Trophoblast cell (in vitro differentiated cells and primary cell): ENCODE data around the gene SLAMF1.

Experiments used
- DNase-seq, 2 donors: peaks; one replicate each; pipeline ENCODE4 v3.0.0-alpha.2; 2016
- H2AFZ ChIP-seq: 2 replicates; pipeline ENCODE4 v1.6.1; 2013; ENCODE audit warnings: low read length, moderate library complexity, mild to moderate bottlenecking; ENCODE audit not compliant: insufficient read depth, poor library complexity
- H2AK5ac ChIP-seq: 2 replicates; pipeline ENCODE4 v1.6.1; 2013; ENCODE audit warnings: mild to moderate bottlenecking, low read length
- H2BK120ac ChIP-seq: 2 replicates; pipeline ENCODE4 v1.6.1; 2013; ENCODE audit warnings: low read length, mild to moderate bottlenecking, moderate library complexity; ENCODE audit not compliant: insufficient read depth, poor library complexity
- H2BK12ac ChIP-seq: 2 replicates; pipeline ENCODE4 v1.6.1; 2013; ENCODE audit warnings: mild to moderate bottlenecking, low read length, moderate library complexity
- H2BK5ac ChIP-seq: 2 replicates; pipeline ENCODE4 v1.6.1; 2013; ENCODE audit warnings: low read length, low read depth, moderate library complexity, mild to moderate bottlenecking; ENCODE audit not compliant: poor library complexity
- H3K14ac ChIP-seq: 2 replicates; pipeline ENCODE4 v1.6.1; 2013; ENCODE audit warnings: mild to moderate bottlenecking, low read length
- H3K18ac ChIP-seq: 2 replicates; pipeline ENCODE4 v1.6.1; 2013; ENCODE audit warnings: mild to moderate bottlenecking, low read length
- H3K23ac ChIP-seq: 2 replicates; pipeline ENCODE4 v1.6.1; 2013; ENCODE audit warnings: low read length
- H3K27ac ChIP-seq: 2 replicates; pipeline ENCODE4 v1.5.1; 2013; ENCODE audit warnings: low read depth, mild to moderate bottlenecking, inconsistent platforms, low read length, moderate library complexity
- H3K27me3 ChIP-seq: 2 replicates; pipeline ENCODE4 v1.6.1; 2013; ENCODE audit warnings: inconsistent platforms, mild to moderate bottlenecking, low read length, moderate library complexity; ENCODE audit not compliant: insufficient read depth
- H3K36me3 ChIP-seq, 2 experiments: 1 replicate in 1 of 2; 2 replicates in 1 of 2; pipeline ENCODE4 v1.6.1; 2013; ENCODE audit warnings: low read length in 2 of 2, mild to moderate bottlenecking in 2 of 2, moderate library complexity in 1 of 2; ENCODE audit not compliant: insufficient read depth in 2 of 2, control insufficient read depth in 1 of 2
- H3K4ac ChIP-seq: 2 replicates; pipeline ENCODE4 v1.6.1; 2013; ENCODE audit warnings: low read depth, mild to moderate bottlenecking, low read length, moderate library complexity
- H3K4me1 ChIP-seq, 2 experiments: 1 replicate in 1 of 2; 2 replicates in 1 of 2; pipeline ENCODE4 v1.6.1; 2013; ENCODE audit warnings: low read length in 2 of 2, mild to moderate bottlenecking in 2 of 2, moderate library complexity in 1 of 2; ENCODE audit not compliant: insufficient read depth in 2 of 2, control insufficient read depth in 1 of 2
- H3K4me2 ChIP-seq: 2 replicates; pipeline ENCODE4 v1.6.1; 2013; ENCODE audit warnings: inconsistent platforms, mild to moderate bottlenecking, low read length, moderate library complexity
- H3K4me3 ChIP-seq: 2 replicates; pipeline ENCODE4 v1.5.1; 2013; ENCODE audit warnings: mild to moderate bottlenecking, low read depth, low read length, inconsistent platforms
- H3K79me1 ChIP-seq: one replicate; pipeline ENCODE4 v1.6.1; 2013; ENCODE audit warnings: low read length
- H3K79me2 ChIP-seq: 2 replicates; pipeline ENCODE4 v1.6.1; 2013; ENCODE audit warnings: low read length, mild to moderate bottlenecking; ENCODE audit not compliant: control insufficient read depth, insufficient read depth, poor library complexity
- H3K9ac ChIP-seq: 2 replicates; pipeline ENCODE4 v1.6.1; 2013; ENCODE audit warnings: mild to moderate bottlenecking, low read length
- H3K9me3 ChIP-seq: 2 replicates; pipeline ENCODE4 v1.6.1; 2013; ENCODE audit warnings: low read depth, mild to moderate bottlenecking, control low read depth, inconsistent platforms, low read length; ENCODE audit not compliant: insufficient read depth
- H4K12ac ChIP-seq: 2 replicates; pipeline ENCODE4 v1.6.1; 2013; ENCODE audit warnings: low read depth, mild to moderate bottlenecking, low read length, moderate library complexity
- H4K8ac ChIP-seq: 2 replicates; pipeline ENCODE4 v1.6.1; 2013; ENCODE audit warnings: low read depth, mild to moderate bottlenecking, low read length, moderate library complexity
- H4K91ac ChIP-seq: one replicate; pipeline ENCODE4 v1.6.1; 2013; ENCODE audit warnings: low read depth, mild to moderate bottlenecking, low read length, moderate library complexity
- WGBS: extraction: QIAGEN DNeasy Blood & Tissue Kit; methylation state at CpG from one replicate; pipeline ENCODE4 v1.1.7; 2013; ENCODE audit warnings: missing lambda C conversion rate; ENCODE audit not compliant: insufficient read length, insufficient coverage; ENCODE audit errors: extremely low coverage; 5-methylcytosine and 5-hydroxymethylcytosine counted together

Gene SLAMF1

DNA sequence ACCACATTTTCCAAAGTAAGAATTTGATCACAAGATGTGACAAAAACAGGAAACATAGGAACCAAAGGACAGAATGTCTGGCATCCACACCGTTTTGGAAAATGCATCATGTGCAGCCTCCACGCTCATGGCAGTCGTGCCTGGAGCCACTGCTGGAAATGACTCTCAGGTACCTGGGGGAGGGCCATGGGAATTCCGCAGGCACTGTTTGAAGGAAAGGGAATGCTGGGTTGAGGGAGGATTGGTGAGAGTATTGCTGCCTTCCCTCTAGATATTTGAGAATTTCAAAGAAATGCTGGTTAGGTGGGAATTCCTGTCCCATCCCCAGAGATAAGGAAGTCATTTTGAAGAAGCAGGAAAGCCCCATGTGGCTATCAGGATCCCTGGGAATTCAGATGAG is 10.8 kb downstream of the SLAMF1 start:
- DNase-seq: peak; percentile 92 to 95

DNA sequence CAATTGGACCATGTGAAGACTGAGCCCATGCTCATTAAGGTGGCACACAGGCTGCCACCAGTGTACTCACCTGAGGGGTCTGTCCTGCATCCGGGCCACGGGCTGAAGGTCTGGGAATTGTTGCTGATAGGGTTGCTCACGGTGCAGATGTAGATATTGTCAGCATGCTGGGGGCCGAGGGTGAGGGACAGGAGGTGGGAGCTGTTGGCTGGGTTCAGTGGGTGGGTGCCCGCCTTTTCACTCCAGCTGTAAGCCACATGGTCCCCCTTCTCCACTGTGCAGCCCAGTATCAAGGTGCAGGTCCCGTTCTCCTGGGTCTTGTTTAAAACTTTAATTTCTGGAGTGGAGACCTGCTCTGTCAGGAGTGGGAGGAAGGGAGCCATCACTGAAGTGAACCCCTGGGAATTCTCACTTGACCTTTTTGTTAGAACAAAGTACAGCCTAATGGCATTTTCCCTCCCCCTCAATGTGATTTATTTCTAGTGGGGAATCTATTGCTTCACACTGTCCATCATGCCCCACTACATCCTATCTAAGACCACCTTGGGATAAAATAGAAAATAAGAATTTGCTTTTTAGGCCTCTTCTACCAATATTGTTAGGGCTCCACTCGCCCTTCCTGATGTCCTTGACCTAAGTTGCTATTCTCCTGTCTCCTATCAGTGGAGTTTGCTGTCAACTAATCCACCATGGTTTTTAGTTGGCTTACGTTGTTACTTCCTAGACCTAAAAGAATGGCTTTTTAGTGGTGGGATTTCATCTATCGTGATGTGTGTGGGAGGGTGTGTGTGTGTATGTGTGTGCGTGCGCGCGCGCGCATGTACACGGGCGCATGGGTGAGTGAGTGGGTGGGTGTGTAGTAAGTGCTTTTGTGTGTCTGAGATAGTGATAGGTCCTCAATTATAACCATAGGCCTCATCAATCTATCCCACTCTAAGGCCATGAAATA is 12.0 kb downstream of the SLAMF1 start:
- H3K4me2 ChIP-seq: no peak overlapping the region

More for the DNA sequence above, 10.8 kb downstream of the SLAMF1 start:
- peak overlapping the region; percentile 58 for H4K8ac ChIP-seq
- H3K4me1 ChIP-seq: peaks cover 8 to 19% of the 10 kb centered on the region in 2 experiments
- H2BK12ac ChIP-seq: no peak overlapping the region
- no peak overlapping the region for H4K12ac ChIP-seq
- peak overlapping the region; percentile 86 for H3K27ac ChIP-seq
- H3K18ac ChIP-seq: no peak overlapping the region
- H3K4ac ChIP-seq: no peak overlapping the region
- no peaks in the 10 kb centered on the region for H3K79me2 ChIP-seq
- H4K91ac ChIP-seq: peak overlapping the region; percentile 58
- no peak overlapping the region for H2AK5ac ChIP-seq
- no peak overlapping the region for H2BK120ac ChIP-seq
- peaks cover 12% of the 10 kb centered on the region for H3K79me1 ChIP-seq
- H3K4me2 ChIP-seq: no peak overlapping the region
- H3K36me3 ChIP-seq: no peaks in the 10 kb centered on the region
- H3K9me3 ChIP-seq: no peaks in the 10 kb centered on the region
- no peaks in the 10 kb centered on the region for H3K27me3 ChIP-seq
- no peak overlapping the region for H3K9ac ChIP-seq
- no peak overlapping the region for H2AFZ ChIP-seq
- H2BK5ac ChIP-seq: peak overlapping the region; percentile 84
- H3K14ac ChIP-seq: no peak overlapping the region
- no peak overlapping the region for H3K4me3 ChIP-seq
- H3K23ac ChIP-seq: no peak overlapping the region
- WGBS: no CpG with 5 or more reads among the region's 4 CpGs

GRCh38 chr1:160633330-160633903 is 13.4 kb downstream of the SLAMF1 start:
- Histone ChIP-seq H2AK5ac (no peak overlapping the region), H2BK120ac (no peak overlapping the region), H3K27ac (no peak overlapping the region), H3K4me2 (no peak overlapping the region), H4K12ac (no peak overlapping the region), H3K27me3 (no peaks in the 10 kb centered on the region), H3K9me3 (no peaks in the 10 kb centered on the region), H3K9ac (no peak overlapping the region), H2BK5ac (no peak overlapping the region), H3K23ac (no peak overlapping the region), H3K14ac (no peak overlapping the region), H2BK12ac (peak overlapping the region; percentile 1), H3K36me3 (no peaks in the 10 kb centered on the region), H4K8ac (no peak overlapping the region), H3K4ac (no peak overlapping the region), H3K18ac (no peak overlapping the region), H2AFZ (no peak overlapping the region), H4K91ac (peak overlapping the region; percentile 20), H3K79me2 (no peaks in the 10 kb centered on the region), H3K79me1 (peaks cover 19% of the 10 kb centered on the region), H3K4me1 (peaks cover 17 to 30% of the 10 kb centered on the region in 2 experiments), H3K4me3 (no peak overlapping the region)
- no peak for DNase-seq
- no CpG with 5 or more reads among the region's 2 CpGs for WGBS

More for the DNA sequence above, 12.0 kb downstream of the SLAMF1 start:
- Histone ChIP-seq H3K23ac (no peak overlapping the region), H4K8ac (peak overlapping the region; percentile 13), H3K14ac (peak overlapping the region; percentile 46), H4K12ac (no peak overlapping the region), H3K4me1 (peaks cover 8 to 24% of the 10 kb centered on the region in 2 experiments), H2BK120ac (peak overlapping the region; percentile 41), H3K27ac (no peak overlapping the region), H2AFZ (no peak overlapping the region), H3K9ac (no peak overlapping the region), H3K79me1 (peaks cover 12% of the 10 kb centered on the region), H3K4ac (no peak overlapping the region), H3K27me3 (no peaks in the 10 kb centered on the region), H2AK5ac (no peak overlapping the region), H3K18ac (no peak overlapping the region), H3K36me3 (no peaks in the 10 kb centered on the region), H3K4me3 (no peak overlapping the region), H3K79me2 (no peaks in the 10 kb centered on the region), H2BK5ac (peak overlapping the region; percentile 18), H3K9me3 (no peaks in the 10 kb centered on the region), H2BK12ac (peak overlapping the region; percentile 27), H4K91ac (peak overlapping the region; percentile 60)
- DNase-seq: no peak
- no CpG with 5 or more reads among the region's 17 CpGs for WGBS

GRCh38 chr1:160631983-160632625 is 14.7 kb downstream of the SLAMF1 start:
- no peak overlapping the region for H4K12ac ChIP-seq
- H3K36me3 ChIP-seq: no peaks in the 10 kb centered on the region
- H2BK12ac ChIP-seq: no peak overlapping the region
- H3K23ac ChIP-seq: no peak overlapping the region
- no peak overlapping the region for H2BK120ac ChIP-seq
- DNase-seq: no peak
- H3K27ac ChIP-seq: no peak overlapping the region
- H2BK5ac ChIP-seq: no peak overlapping the region
- no peaks in the 10 kb centered on the region for H3K9me3 ChIP-seq
- no peak overlapping the region for H3K14ac ChIP-seq
- no peak overlapping the region for H4K8ac ChIP-seq
- peaks cover 14 to 26% of the 10 kb centered on the region in 2 experiments for H3K4me1 ChIP-seq
- no peaks in the 10 kb centered on the region for H3K79me2 ChIP-seq
- H4K91ac ChIP-seq: peak overlapping the region; percentile 32
- no peak overlapping the region for H3K18ac ChIP-seq
- no peak overlapping the region for H3K9ac ChIP-seq
- H3K79me1 ChIP-seq: peaks cover 13% of the 10 kb centered on the region
- H3K4ac ChIP-seq: no peak overlapping the region
- H3K27me3 ChIP-seq: no peaks in the 10 kb centered on the region
- no peak overlapping the region for H2AFZ ChIP-seq
- WGBS: no CpG with 5 or more reads among the region's 6 CpGs
- no peak overlapping the region for H2AK5ac ChIP-seq
- H3K4me2 ChIP-seq: no peak overlapping the region
- H3K4me3 ChIP-seq: no peak overlapping the region
